Spleen (tissue), 11 donors: Measurements from ENCODE around the gene FSIP1. TPM values are rescaled to one million over a fixed set of nuclear protein-coding genes. Genes with fewer than 3 reads are reported as not detected.

Source experiments
- DNase-seq: peaks from one replicate; pipeline ENCODE4 v3.0.0-alpha.2; 2020
- H3K27ac ChIP-seq, 8 donors: fragments of 200-600 bp; sonication (generic) in 7 of 8; 1 replicate in 4 of 8; 2 replicates in 4 of 8; pipeline versions ENCODE4 v1.5.0 to v1.8.0; 2016 to 2021; ENCODE audit warnings: inconsistent platforms in 4 of 8, mild to moderate bottlenecking in 4 of 8, moderate library complexity in 1 of 8
- H3K27me3 ChIP-seq, 7 donors: fragments of 200-600 bp; sonication (generic) in 6 of 7; replicated peaks in 1 of 7; 1 replicate in 4 of 7; 2 replicates in 3 of 7; pipeline versions ENCODE4 v1.5.0 to v1.8.0; 2016 to 2021; ENCODE audit warnings: inconsistent platforms in 3 of 7, mild to moderate bottlenecking in 1 of 7
- H3K36me3 ChIP-seq, 6 donors: fragments of 200-600 bp; sonication (generic) in 5 of 6; 1 replicate in 4 of 6; 2 replicates in 2 of 6; pipeline versions ENCODE4 v1.5.0 to v1.8.0; 2016 to 2021; ENCODE audit warnings: inconsistent platforms in 2 of 6
- H3K4me1 ChIP-seq, 6 donors: fragments of 200-600 bp; sonication (generic) in 5 of 6; 1 replicate in 3 of 6; 2 replicates in 3 of 6; pipeline versions ENCODE4 v1.5.0 to v1.8.0; 2016 to 2021; ENCODE audit warnings: inconsistent platforms in 3 of 6
- H3K4me3 ChIP-seq, 8 donors: fragments of 200-600 bp; sonication (generic) in 7 of 8; 1 replicate in 4 of 8; 2 replicates in 4 of 8; pipeline versions ENCODE4 v1.5.0 to v1.8.0; 2016 to 2021; ENCODE audit warnings: inconsistent platforms in 4 of 8, mild to moderate bottlenecking in 4 of 8, moderate library complexity in 2 of 8
- H3K9me3 ChIP-seq, 8 donors: fragments of 200-600 bp; sonication (generic) in 7 of 8; 1 replicate in 4 of 8; 2 replicates in 4 of 8; pipeline versions ENCODE4 v1.5.0 to v1.8.0; 2016 to 2021; ENCODE audit warnings: inconsistent platforms in 4 of 8
- POLR2A ChIP-seq, 3 donors: fragments of 450-650 bp; IDR thresholded peaks; one replicate each; pipeline ENCODE4 v1.5.1; 2017; ENCODE audit warnings: antibody characterized with exemption in 3 of 3, mild to moderate bottlenecking in 1 of 3
- POLR2AphosphoS5 ChIP-seq, 3 donors: sonication (generic); formaldehyde crosslinking; IDR thresholded peaks; one replicate each; pipeline ENCODE4 v1.5.1; 2017; ENCODE audit warnings: antibody characterized with exemption in 3 of 3
- WGBS, 5 donors: extraction: QIAGEN DNeasy Blood & Tissue Kit in 3 of 5; methylation state at CpG; one replicate each; pipeline versions ENCODE4 v1.1.5 to v1.1.7; 2013 to 2018; 5-methylcytosine and 5-hydroxymethylcytosine counted together
- intact Hi-C: fragments of 100-400 bp; cut with DNase I; formaldehyde crosslinking; loops from one replicate; pipeline ENCODE4 v1.15.0; 2023; ENCODE audit warnings: low total_unique reads
- polyA plus RNA-seq, 3 donors: library from polyadenylated mRNA; stranded (reverse); fragments of 200-250 nt; gene quantifications; one replicate each; pipeline ENCODE4 v1.2.1, GENCODE V29; 2013
- total RNA-seq, 7 donors: library from RNA; depleted of rRNA in 3 of 7; stranded (reverse); fragments of >200 nt in 3 of 7; fragmentation: NEBNext Ultra II Directional in 4 of 7; extraction: Animal tissue kit (Norgen Biotek cat#: 25700) in 4 of 7; gene quantifications; one replicate each; pipeline versions ENCODE4 v1.1.0 to v1.2.1, GENCODE V29; 2016 to 2021
- TF ChIP-seq, protein P1 (sequence below), 11 experiments: fragments of 200-600 bp in 7 of 11; fragments of 450-650 bp in 4 of 11; sonication (generic) in 4 of 11; IDR thresholded peaks in 8 of 11; conservative IDR thresholded peaks in 3 of 11; 1 replicate in 7 of 11; 2 replicates in 4 of 11; pipeline versions ENCODE4 v1.4.0 to v1.8.0; 2016 to 2021; ENCODE audit warnings: antibody characterized with exemption in 11 of 11, inconsistent platforms in 4 of 11, mild to moderate bottlenecking in 1 of 11
- donor health status: healthy with polysubstance abuse.
- donor health status: DM: no; HTN: no; CAD: no; lungs with moderate emphysema.
- donor health status: DM: no; HTN: no; CAD: no.
- donor health status: Bipolar disorder and iron deficiency.
- donor health status: healthy.
- donor health status: DM: no; HTN: no; CAD: no.
- donor health status: DM: yes; HTN: yes; CAD: no.

The FSIP1 gene
- total and polyA plus RNA-seq, 10 donors, result 0.09 to 2.3 (median 0.45) TPM

DNA sequence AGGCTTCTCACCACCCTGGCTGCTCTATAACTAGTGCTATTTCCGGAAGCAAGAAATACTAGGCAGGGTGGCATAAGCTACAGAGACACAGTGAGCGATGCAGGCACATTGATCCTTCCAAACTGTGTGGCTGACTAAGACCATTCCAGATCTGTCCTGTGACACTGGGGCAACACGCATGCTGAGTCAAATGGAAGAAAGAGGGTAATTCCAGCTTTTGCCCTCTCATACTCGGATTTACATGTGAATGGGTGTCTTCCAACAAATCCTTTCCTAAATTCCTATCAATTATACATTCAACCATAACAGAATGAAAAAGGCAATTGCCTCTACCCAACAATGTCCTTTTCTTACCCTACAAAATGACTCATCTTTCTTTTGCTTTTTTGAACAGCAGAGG lies 5.1 kb downstream of the FSIP1 start:
- no peak for DNase-seq
- intact Hi-C loops, result no loop called here
- Histone ChIP-seq H3K9me3 (no peaks in the 10 kb centered on the region), H3K4me3 (no peak overlapping the region), H3K27ac (no peak overlapping the region), H3K27me3 (no peaks in the 10 kb centered on the region), H3K4me1 (peaks cover 0 to 21% (median 8%) of the 10 kb centered on the region in 6 donors), H3K36me3 (no peaks in the 10 kb centered on the region)
- TF ChIP-seq, protein P1, sequence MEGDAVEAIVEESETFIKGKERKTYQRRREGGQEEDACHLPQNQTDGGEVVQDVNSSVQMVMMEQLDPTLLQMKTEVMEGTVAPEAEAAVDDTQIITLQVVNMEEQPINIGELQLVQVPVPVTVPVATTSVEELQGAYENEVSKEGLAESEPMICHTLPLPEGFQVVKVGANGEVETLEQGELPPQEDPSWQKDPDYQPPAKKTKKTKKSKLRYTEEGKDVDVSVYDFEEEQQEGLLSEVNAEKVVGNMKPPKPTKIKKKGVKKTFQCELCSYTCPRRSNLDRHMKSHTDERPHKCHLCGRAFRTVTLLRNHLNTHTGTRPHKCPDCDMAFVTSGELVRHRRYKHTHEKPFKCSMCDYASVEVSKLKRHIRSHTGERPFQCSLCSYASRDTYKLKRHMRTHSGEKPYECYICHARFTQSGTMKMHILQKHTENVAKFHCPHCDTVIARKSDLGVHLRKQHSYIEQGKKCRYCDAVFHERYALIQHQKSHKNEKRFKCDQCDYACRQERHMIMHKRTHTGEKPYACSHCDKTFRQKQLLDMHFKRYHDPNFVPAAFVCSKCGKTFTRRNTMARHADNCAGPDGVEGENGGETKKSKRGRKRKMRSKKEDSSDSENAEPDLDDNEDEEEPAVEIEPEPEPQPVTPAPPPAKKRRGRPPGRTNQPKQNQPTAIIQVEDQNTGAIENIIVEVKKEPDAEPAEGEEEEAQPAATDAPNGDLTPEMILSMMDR (IDR thresholded peaks at IDR 0.05 in 8 of 11, conservative IDR thresholded peaks at IDR 0.05 in 3 of 11), result no peak
- no peak for TF ChIP-seq POLR2A (IDR thresholded peaks at IDR 0.05)
- TF ChIP-seq POLR2AphosphoS5 (IDR thresholded peaks at IDR 0.05), result no peak
- 76 to 88% (median 83%) methylated on average over 4 of the region's 4 CpGs for WGBS, 5 donors

DNA sequence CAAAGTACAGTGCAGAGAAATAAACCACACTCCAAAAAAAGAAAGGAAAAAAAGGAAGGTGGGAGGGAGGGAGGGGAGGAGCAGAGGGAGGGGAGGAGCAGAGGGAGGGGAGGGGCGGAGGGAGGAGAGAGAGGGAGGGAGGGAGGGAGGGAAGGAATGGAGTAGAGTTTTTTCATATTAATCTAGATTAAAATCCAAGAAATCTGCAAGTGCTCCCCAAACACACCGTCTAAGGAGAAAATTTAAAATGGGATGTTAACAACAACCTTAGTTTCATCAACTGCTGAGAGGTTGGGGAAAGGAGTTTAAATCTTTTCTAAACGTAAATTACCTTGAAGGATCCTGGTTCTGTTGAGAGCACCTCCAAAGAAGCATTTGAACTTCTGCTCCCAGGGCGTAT lies 6.6 kb downstream of the FSIP1 start:
- no peak for DNase-seq
- H3K36me3 ChIP-seq, result no peaks in the 10 kb centered on the region
- no peak overlapping the region for H3K4me3 ChIP-seq
- H3K4me1 ChIP-seq, result peaks cover 0 to 12% (median 3%) of the 10 kb centered on the region in 6 donors
- WGBS, 5 donors, result 70 to 91% (median 75%) methylated on average over 3 to 4 of the region's 4 CpGs
- intact Hi-C loops, result no loop called here
- TF ChIP-seq POLR2AphosphoS5 (IDR thresholded peaks at IDR 0.05) (no peak), POLR2A (IDR thresholded peaks at IDR 0.05) (no peak)
- TF ChIP-seq, protein P1 (IDR thresholded peaks at IDR 0.05 in 8 of 11, conservative IDR thresholded peaks at IDR 0.05 in 3 of 11), result no peak
- H3K9me3 ChIP-seq, result no peaks in the 10 kb centered on the region
- H3K27me3 ChIP-seq, result no peaks in the 10 kb centered on the region
- no peak overlapping the region for H3K27ac ChIP-seq

DNA sequence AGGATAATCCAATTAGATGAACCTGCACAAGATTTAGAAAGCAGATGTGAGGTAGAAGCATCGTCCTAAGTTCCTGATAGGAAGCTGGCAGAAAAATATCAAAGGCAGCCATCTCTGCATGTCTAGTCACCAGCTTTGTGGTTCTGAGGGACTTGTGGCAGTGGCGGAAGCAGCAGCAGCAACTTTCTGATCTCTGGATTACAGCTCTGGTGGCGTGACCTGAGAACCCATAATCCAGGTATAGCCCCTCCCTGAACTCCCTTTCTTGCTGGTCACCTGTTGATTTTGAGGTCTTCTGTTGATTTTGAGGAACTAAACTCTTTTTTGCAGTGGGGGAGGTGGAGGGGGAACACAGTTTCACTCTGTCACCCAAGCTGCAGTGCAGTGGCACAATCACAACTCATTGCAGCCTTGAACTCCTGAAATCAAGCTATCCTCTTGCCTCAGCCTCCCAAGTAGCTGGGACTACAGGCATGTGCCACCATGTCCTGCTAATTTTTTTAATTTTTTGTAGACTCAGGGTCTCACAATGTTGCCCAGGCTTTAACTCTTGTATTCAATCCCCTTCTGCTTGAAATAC lies 7.9 kb downstream of the FSIP1 start:
- Histone ChIP-seq H3K4me3 (no peak overlapping the region), H3K27ac (no peak overlapping the region), H3K9me3 (no peaks in the 10 kb centered on the region), H3K36me3 (no peaks in the 10 kb centered on the region), H3K4me1 (peaks cover 0 to 12% (median 5%) of the 10 kb centered on the region in 6 donors), H3K27me3 (no peaks in the 10 kb centered on the region)
- DNase-seq, result no peak
- WGBS, 5 donors, result 28 to 49% (median 39%) methylated on average over 3 of the region's 3 CpGs
- intact Hi-C loops, result no loop called here
- TF ChIP-seq, protein P1 (IDR thresholded peaks at IDR 0.05 in 8 of 11, conservative IDR thresholded peaks at IDR 0.05 in 3 of 11), result no peak
- TF ChIP-seq POLR2A (IDR thresholded peaks at IDR 0.05) (no peak), POLR2AphosphoS5 (IDR thresholded peaks at IDR 0.05) (no peak)

DNA sequence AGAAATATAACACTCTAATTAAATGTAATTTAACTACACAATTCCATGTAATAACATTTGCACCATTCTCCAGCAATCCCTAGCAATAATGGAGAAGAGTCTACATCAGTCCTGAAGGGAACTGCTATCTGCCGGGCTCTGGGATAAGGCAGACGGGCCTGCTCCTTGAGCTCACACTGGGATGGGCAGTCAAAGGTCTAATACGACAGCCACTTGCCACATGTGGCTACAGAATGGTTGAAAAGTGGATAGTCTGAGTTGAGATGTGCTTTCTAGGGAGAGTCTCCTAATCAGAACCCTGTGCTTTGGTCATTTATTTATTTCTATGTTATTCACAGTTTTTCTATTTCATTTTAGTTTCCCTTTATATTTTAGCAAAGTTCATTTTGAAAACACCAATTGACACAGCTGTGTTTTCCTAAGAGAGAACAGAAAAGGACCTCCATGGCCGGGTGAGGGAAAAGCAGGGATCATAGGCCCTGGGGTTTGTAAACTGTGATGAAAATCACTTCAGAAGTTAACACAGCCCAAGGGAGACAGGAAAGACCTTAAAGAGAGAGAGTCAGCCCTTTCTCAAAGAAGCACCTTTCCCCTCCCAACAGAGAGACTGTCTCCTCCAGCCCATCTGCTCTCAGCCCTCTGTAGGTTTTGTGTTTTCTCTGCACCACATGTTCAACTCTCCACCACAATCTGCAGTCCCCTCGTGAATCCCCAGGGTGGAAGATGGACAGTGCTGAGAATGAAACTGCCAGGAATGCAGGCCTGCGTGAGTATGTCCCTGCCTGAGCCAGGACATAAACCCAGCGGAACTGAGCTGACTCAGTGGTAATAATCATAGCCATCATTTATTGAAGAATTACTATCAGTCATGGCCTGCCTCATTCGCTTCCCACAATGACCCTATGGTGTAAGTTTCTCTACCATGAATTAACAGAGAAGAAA lies 11.6 kb downstream of the FSIP1 start:
- no peak for DNase-seq
- no peaks in the 10 kb centered on the region for H3K27me3 ChIP-seq
- peak overlapping the region in 4 of 8 donors; percentile 10 to 36 (median 26) for H3K27ac ChIP-seq
- no peak overlapping the region for H3K4me3 ChIP-seq
- H3K9me3 ChIP-seq, result no peaks in the 10 kb centered on the region
- WGBS, 5 donors, result 75 to 87% (median 79%) methylated on average over 8 of the region's 8 CpGs
- TF ChIP-seq POLR2AphosphoS5 (IDR thresholded peaks at IDR 0.05) (no peak), POLR2A (IDR thresholded peaks at IDR 0.05) (no peak)
- TF ChIP-seq, protein P1 (IDR thresholded peaks at IDR 0.05 in 8 of 11, conservative IDR thresholded peaks at IDR 0.05 in 3 of 11), result no peak
- H3K36me3 ChIP-seq, result no peaks in the 10 kb centered on the region
- H3K4me1 ChIP-seq, result peaks cover 0 to 12% (median 5%) of the 10 kb centered on the region in 6 donors
- intact Hi-C loops, result no loop called here
